Measurements from ENCODE around the gene EVPL.
"Not testable (repeated sequence)": the region's sequence is repeated elsewhere in the genome, so short reads cannot be mapped to it uniquely, and the experiment has no call there.

The EVPL gene

DNA sequence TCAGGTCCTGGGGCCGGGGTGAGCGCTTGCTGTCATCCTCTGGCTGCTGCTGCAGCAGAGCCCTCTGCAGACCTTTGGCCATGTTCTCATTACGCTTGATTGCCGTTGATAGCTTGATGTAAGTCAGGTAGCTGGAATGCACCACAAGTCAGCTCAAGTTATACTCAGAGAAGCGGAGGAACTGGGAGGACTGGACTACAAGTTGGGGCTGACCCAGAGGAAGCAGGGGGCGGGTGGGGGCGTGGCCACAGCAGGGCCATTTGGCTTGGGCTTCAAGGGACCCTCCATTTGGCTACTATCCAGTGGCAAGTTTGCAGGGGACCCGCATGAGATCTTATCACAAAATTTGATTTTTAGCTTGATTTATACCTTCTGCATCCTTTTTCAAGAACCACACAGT lies 19.0 kb upstream of the EVPL start:
- no peak for DNase-seq

GRCh38 chr17:76044475-76045007 lies 17.4 kb upstream of the EVPL start:
- DNase-seq = not testable (repeated sequence)

DNA sequence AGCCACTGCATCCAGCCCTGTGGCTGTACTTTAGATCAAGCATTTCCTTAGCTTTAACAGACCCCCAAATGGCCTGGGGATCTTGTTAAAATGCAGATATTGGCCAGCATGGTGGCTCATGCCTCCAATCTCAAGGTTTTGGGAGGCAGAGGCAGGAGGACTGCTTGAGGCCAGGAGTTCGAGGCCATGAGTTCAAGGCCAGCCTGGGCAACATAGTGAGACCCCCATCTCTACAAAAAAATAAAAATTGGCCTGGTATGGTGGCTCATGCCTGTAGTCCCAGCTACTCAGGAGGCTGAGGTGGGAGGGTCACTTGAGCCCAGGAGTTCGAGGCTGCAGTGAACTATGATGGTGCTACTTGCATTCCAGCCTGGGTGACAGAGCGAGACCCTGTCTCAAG lies 15.8 kb upstream of the EVPL start:
- DNase-seq = not testable (repeated sequence)

DNA sequence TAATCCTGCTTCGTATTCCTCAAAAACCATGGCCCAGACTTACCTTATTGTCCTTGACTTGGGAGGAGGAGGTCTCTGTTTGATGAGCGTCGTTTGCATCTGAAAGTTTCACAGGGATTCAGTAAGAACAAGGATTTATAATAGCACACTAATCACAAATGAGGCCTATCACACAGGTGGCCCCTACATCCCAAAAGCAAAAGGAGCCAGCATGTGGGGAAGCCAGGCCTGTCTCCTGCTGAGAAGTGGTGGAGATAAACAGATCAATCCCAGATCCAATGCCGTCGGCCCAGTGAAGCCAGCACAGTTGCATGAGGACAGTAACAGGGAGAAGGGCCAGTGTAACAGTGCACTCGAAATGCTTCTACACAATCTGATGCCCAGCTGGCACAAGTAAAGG lies 13.3 kb upstream of the EVPL start:
- no peak for DNase-seq

DNA sequence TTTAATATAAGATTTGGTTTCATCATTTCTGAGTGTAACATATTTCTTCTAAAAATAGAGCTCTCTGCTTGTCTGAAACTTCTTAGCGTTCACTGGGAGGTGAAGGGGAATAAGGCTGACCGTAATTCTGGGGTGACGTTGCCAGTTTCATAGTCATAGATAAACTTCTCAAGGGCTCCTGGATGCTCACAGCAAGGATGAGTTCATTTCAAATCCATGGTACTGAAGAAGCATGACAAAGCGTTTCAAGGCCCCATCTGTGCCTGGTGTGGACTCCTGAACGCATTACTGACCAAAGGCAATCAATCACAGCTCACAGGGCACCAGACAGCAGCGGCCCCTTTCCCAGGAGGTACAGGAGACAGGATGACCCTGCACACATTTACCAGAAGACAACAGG lies 12.0 kb upstream of the EVPL start:
- DNase-seq = no peak

- DNase-seq = no peak
Measured at GRCh38 chr17:76038050-76038449, 10.9 kb upstream of the EVPL start.

- no peak for DNase-seq
Measured at GRCh38 chr17:76036497-76037261, 9.6 kb upstream of the EVPL start.

GRCh38 chr17:76034428-76035350 lies 7.6 kb upstream of the EVPL start:
- DNase-seq = no peak

DNA sequence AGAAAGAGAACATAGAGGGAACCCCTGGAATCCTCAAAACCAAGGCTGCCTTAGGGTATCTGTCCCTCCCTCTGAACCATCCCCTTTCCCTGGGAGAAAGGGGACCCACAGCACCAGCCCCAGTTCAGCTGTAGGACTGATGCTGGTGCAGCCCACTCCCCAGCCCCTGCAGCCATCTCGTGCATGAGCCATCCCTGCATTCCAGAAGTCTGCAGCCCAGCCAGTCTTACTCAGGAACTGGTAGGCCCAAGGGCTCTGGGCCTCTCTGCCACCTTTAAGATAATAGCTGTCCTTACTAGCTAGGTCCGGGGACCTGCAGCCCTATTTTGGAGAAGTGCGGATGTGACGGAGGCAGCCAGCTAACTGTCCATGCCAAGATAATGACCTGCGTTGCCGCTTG lies 6.0 kb upstream of the EVPL start:
- DNase-seq = no peak

GRCh38 chr17:76032780-76033108 lies 5.6 kb upstream of the EVPL start:
- DNase-seq = no peak

DNA sequence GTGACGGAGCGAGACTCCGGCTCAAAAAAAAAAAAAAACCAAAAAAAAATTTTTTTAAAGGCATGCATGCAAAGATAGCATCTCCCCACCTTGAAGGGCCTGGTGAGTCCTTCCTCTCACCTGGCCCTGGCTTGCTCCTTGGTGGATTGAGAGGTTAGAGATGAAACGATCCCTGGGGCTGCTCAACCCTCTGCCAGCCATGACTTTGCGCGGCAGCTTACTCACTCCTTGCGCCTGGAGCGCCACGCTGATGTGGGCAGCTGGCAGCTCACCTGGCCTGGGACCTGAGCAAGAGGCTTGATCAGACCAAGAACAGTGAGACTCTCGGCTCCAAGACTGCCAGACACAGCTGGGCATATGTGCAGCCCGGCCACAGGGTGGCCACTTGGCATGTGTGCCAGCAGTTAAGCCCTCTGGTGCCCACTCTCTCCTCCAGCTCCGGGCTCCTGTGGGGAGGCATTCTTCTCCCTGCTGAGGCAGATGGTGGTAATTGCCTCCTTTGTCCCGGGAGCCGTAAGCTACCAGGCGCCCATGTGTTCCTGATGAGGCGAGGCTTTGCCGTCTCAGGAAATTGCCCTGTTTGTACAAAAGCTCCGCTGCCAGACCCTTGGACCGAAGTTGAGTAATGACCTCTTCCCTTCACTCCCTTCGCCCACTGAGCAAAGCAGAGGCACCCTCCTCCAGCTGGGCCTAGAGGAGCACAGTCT lies 5.1 kb upstream of the EVPL start:
- peak; percentile 8 for DNase-seq

DNA sequence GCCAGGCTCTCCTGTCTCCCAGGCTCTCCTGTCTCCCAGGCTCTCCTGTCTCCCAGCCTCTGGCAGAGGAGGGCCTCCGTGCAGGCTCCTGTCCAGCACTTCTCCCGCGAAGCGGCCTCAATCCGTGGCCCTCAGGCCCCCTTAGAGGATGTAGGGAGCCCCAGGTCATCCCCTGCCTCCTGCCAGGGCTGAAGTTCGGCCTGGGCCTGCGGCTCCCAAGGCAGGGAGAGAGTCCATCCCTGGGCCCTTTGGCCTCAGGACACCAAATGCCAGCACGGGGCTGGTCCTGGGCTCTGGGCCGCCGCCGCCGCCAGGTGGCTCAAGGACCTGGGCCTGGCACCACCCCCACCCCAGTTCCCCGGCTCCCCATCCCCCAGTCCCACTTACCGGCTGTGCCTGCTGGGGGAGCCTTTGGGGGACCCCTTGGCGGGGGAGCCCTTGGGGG lies 370 bp downstream of the EVPL start:
- no peak for DNase-seq

GRCh38 chr17:76025294-76025693 lies 1.8 kb downstream of the EVPL start:
- DNase-seq = no peak

DNA sequence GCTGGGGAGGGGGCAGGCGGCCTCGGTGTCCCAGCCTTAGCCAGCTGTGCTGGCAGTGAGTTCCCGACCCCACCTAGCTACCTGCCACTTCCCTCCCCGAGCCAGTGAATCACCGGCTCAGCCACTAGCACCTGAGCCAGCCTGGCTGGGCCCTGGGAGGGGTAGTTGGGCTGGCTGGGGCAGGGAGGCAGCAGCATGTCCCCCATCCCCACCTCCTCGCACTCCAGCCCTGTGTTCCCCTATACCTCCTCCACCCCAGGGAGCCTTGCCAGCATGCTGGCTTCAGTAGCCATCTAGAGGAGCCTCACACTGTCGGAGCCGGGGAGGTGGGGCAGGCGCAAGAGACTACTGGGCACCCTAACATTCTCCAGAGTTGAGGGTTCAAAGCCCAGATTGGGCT lies 2.8 kb downstream of the EVPL start:
- no peak for DNase-seq

GRCh38 chr17:76023900-76024237 lies 3.2 kb downstream of the EVPL start:
- DNase-seq = no peak

- DNase-seq = no peak
Measured at GRCh38 chr17:76022973-76023899, 3.9 kb downstream of the EVPL start.

DNA sequence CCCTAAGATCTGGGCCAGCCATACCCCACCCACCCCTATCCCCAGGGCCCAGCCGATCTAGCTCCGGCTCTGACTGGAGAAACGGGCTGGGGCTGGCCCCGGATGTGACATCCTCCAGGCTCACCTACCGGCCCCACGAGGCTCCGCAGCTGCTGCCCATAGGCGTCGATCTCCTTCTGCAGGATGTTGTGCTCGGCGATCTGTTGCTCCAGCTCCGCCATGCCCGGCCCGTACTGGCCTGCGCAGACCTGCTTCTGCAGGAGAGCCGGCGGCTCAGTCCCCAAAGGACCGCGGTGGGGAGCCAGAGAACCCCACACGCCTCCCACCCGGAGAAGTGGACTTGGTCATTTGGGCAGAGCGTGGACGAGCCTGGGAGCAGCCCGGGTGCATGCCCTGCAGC lies 4.8 kb downstream of the EVPL start:
- no peak for DNase-seq

GRCh38 chr17:76019833-76020467 lies 7.2 kb downstream of the EVPL start:
- no peak for DNase-seq

DNA sequence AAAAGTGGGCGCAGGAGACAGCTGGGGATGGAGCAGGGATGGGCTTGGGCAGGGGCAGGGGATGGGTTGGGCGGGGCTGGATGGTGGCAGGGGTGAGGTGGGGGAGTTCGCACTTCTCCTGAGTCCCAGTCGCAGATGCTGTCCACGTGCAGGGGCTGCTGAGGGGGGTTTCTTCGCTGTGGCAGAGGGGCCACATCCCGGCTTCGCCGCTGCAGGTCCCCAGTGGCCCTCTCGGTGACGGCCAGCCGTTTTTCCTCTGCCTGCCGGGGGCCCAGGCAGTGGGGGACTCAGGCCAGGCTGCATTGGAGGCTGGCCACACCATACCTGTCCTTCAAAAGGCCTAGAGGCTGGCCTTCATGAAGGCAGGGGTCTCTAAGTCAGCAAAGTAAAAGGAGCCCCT lies 8.3 kb downstream of the EVPL start:
- DNase-seq = no peak

GRCh38 chr17:76018340-76018680 lies 8.8 kb downstream of the EVPL start:
- DNase-seq = no peak

GRCh38 chr17:76017481-76018339 lies 9.4 kb downstream of the EVPL start:
- DNase-seq = no peak

All from NCI-H1417 treated with DMSO at 0.1 percent for 48 hours (cell line).